ENCODE measurements around the gene AHNAK2. TPM values are rescaled to one million over a fixed set of nuclear protein-coding genes. Genes with fewer than 3 reads are reported as not detected.

The AHNAK2 gene
- total and polyA plus RNA-seq, 2 donors from 2014 or later, result 1.1 to 72.0 TPM

DNA sequence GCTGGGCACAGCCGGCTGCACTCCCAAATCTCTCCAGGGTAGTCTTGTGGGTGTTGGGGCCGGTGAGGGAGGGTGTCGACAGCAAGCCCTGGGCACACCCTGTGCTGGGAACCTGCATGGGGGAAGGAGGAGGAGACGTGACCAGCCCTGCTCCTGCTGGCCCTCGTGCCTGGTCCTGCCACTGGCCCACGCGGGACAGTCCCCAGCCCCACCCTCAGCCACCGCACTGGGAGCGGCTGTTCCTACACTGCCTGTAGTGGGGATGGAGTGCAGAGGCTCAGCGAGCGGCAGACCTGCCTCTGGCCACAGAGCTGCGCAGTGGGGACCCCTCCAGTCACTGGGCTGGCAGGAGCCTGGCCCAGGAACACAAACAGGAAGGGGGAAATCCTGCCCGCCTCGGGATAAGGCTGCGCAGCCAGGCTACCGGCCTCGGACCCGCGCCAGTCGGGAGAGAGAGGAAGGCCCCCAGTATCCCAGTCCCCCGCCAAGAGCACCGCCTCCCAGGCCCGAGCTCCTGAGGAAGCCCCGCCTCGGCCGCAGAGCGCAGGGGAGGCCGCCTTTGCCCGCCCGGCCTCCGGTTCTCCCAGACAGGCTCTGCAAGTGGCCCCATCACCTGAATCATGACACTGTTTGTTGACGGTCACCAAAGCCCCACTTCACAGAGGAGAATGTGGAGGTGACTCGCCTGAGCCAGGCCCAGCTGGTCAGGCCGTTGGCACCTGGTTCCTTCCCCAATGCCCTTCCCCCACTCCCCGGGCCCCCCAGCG is 10.6 kb downstream of the AHNAK2 start:
- TF ChIP-seq, protein P1, sequence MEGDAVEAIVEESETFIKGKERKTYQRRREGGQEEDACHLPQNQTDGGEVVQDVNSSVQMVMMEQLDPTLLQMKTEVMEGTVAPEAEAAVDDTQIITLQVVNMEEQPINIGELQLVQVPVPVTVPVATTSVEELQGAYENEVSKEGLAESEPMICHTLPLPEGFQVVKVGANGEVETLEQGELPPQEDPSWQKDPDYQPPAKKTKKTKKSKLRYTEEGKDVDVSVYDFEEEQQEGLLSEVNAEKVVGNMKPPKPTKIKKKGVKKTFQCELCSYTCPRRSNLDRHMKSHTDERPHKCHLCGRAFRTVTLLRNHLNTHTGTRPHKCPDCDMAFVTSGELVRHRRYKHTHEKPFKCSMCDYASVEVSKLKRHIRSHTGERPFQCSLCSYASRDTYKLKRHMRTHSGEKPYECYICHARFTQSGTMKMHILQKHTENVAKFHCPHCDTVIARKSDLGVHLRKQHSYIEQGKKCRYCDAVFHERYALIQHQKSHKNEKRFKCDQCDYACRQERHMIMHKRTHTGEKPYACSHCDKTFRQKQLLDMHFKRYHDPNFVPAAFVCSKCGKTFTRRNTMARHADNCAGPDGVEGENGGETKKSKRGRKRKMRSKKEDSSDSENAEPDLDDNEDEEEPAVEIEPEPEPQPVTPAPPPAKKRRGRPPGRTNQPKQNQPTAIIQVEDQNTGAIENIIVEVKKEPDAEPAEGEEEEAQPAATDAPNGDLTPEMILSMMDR (IDR thresholded peaks at IDR 0.05; ENCODE audit: borderline replicate concordance, extremely low read depth, insufficient read depth), result no peak
- no peak for FAIRE-seq
- peaks cover 0 to 21% (median 0%) of the 10 kb centered on the region in 3 donors for H3K4me1 ChIP-seq (ENCODE audit: control insufficient read depth in 2 of 3, insufficient read depth in 2 of 3, low read depth in 1 of 3, low read length in 3 of 3)
- no peaks in the 10 kb centered on the region for H3K9me3 ChIP-seq (ENCODE audit: control insufficient read depth in 2 of 3, insufficient read depth in 1 of 3, low read length in 3 of 3)
- H3K9ac ChIP-seq (ENCODE audit: low read length in 3 of 3), result no peak overlapping the region
- H3K4me3 ChIP-seq (ENCODE audit: low read length in 3 of 3), result peak overlapping the region in 1 of 3 donors; percentile 25
- peak; percentile 49 to 94 (median 65) for DNase-seq
- H3K27me3 ChIP-seq (ENCODE audit: control insufficient read depth, insufficient read depth, low read length), result no peaks in the 10 kb centered on the region
- H3K27ac ChIP-seq (ENCODE audit: low read depth in 2 of 2, low read length in 2 of 2), result no peak overlapping the region
- H3K36me3 ChIP-seq (ENCODE audit: control insufficient read depth in 2 of 3, insufficient read depth in 3 of 3, low read length in 3 of 3), result no peaks in the 10 kb centered on the region
- intact Hi-C loops (cut with DNase I), result no loop called here

DNA sequence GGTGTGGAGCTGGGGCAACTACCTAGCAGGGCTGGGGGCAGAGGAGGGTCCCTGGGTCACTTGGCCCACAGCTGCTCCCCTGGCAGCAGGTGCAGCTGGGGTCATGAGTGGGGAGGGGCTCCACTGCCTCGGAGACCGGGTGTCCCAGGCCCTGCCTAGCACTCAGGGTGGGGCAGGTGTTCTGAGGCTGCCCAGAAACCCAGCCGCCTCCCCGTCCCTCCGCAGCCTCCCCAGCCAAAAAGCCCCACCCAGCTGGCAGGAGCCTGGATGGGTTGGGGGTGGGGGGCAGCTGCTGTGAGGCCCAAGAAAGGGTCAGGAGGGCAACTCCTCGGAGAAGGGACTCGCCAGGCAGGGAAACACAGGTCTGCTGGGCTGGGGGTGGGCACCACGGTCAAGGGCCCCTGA is 11.2 kb downstream of the AHNAK2 start:
- intact Hi-C loops (cut with DNase I), result no loop called here
- peaks cover 0 to 17% (median 0%) of the 10 kb centered on the region in 3 donors for H3K4me1 ChIP-seq (ENCODE audit: control insufficient read depth in 2 of 3, insufficient read depth in 2 of 3, low read depth in 1 of 3, low read length in 3 of 3)
- H3K36me3 ChIP-seq (ENCODE audit: control insufficient read depth in 2 of 3, insufficient read depth in 3 of 3, low read length in 3 of 3), result no peaks in the 10 kb centered on the region
- TF ChIP-seq, protein P1 (IDR thresholded peaks at IDR 0.05; ENCODE audit: borderline replicate concordance, extremely low read depth, insufficient read depth), result no peak
- H3K9me3 ChIP-seq (ENCODE audit: control insufficient read depth in 2 of 3, insufficient read depth in 1 of 3, low read length in 3 of 3), result no peaks in the 10 kb centered on the region
- H3K27ac ChIP-seq (ENCODE audit: low read depth in 2 of 2, low read length in 2 of 2), result no peak overlapping the region
- FAIRE-seq (no peak), DNase-seq (peak in 1 of 5 donors; percentile 57)
- H3K9ac ChIP-seq (ENCODE audit: low read length in 3 of 3), result no peak overlapping the region
- H3K4me3 ChIP-seq (ENCODE audit: low read length in 3 of 3), result no peak overlapping the region
- H3K27me3 ChIP-seq (ENCODE audit: control insufficient read depth, insufficient read depth, low read length), result no peaks in the 10 kb centered on the region

- FAIRE-seq (no peak), DNase-seq (peak in 1 of 5 donors; percentile 68)
- no peak overlapping the region for H3K4me3 ChIP-seq (ENCODE audit: low read length in 3 of 3)
- TF ChIP-seq, protein P1 (IDR thresholded peaks at IDR 0.05; ENCODE audit: borderline replicate concordance, extremely low read depth, insufficient read depth), result no peak
- H3K9ac ChIP-seq (ENCODE audit: low read length in 3 of 3), result no peak overlapping the region
- H3K27ac ChIP-seq (ENCODE audit: low read depth in 2 of 2, low read length in 2 of 2), result no peak overlapping the region
- H3K36me3 ChIP-seq (ENCODE audit: control insufficient read depth in 2 of 3, insufficient read depth in 3 of 3, low read length in 3 of 3), result no peaks in the 10 kb centered on the region
- H3K4me1 ChIP-seq (ENCODE audit: control insufficient read depth in 2 of 3, insufficient read depth in 2 of 3, low read depth in 1 of 3, low read length in 3 of 3), result peaks cover 0 to 14% (median 0%) of the 10 kb centered on the region in 3 donors
- intact Hi-C loops (cut with DNase I), result no loop called here
- H3K9me3 ChIP-seq (ENCODE audit: control insufficient read depth in 2 of 3, insufficient read depth in 1 of 3, low read length in 3 of 3), result no peaks in the 10 kb centered on the region
- no peaks in the 10 kb centered on the region for H3K27me3 ChIP-seq (ENCODE audit: control insufficient read depth, insufficient read depth, low read length)
These were observed 11.8 kb downstream of the AHNAK2 start for GRCh38 chr14:104966261-104966865.
